Astrocyte of the cerebellum (primary cell): ENCODE data around the gene PJVK.
"Not testable (repeated sequence)": the region's sequence is repeated elsewhere in the genome, so short reads cannot be mapped to it uniquely, and the experiment has no call there.

Source experiments
- DNase-seq: peaks from one replicate; pipeline ENCODE4 v3.0.0-alpha.2; 2011; ENCODE audit warnings: low read depth
- H3K4me3 ChIP-seq: 2 replicates; pipeline ENCODE4 v1.5.1; 2011; ENCODE audit warnings: mild to moderate bottlenecking, low read depth, low read length, moderate library complexity
- CTCF ChIP-seq: IDR thresholded peaks from 2 replicates; pipeline ENCODE4 v1.5.1; 2012; ENCODE audit warnings: low read length, low read depth, moderate library complexity, mild to moderate bottlenecking; ENCODE audit errors: missing control alignments
- in situ Hi-C: cut with HindIII; loops from 2 replicates; pipeline ENCODE4 v1.10.0; 2017; ENCODE audit warnings: low sequenced_read_pairs

The PJVK gene

GRCh38 chr2:178452334-178452733 is 1.2 kb downstream of the PJVK start:
- no peak overlapping the region for H3K4me3 ChIP-seq
- no peak for TF ChIP-seq CTCF
- in situ Hi-C loops: no loop called here
- no peak for DNase-seq

GRCh38 chr2:178452870-178453269 is 1.7 kb downstream of the PJVK start:
- no peak for DNase-seq

GRCh38 chr2:178455947-178456346 is 4.8 kb downstream of the PJVK start:
- no peak for TF ChIP-seq CTCF
- no peak for DNase-seq
- H3K4me3 ChIP-seq: no peak overlapping the region
- in situ Hi-C loops: no loop called here

More at GRCh38 chr2:178452870-178453269, 1.7 kb downstream of the PJVK start:
- no peak overlapping the region for H3K4me3 ChIP-seq
- TF ChIP-seq CTCF: no peak
- in situ Hi-C loops: no loop called here

- in situ Hi-C loops: no loop called here
- no peak overlapping the region for H3K4me3 ChIP-seq
- no peak for DNase-seq
- no peak for TF ChIP-seq CTCF
These were observed 6.3 kb downstream of the PJVK start for GRCh38 chr2:178457390-178457886.

- H3K4me3 ChIP-seq: no peak overlapping the region
- in situ Hi-C loops: no loop called here
- no peak for DNase-seq
- TF ChIP-seq CTCF: no peak
These were observed 18.2 kb downstream of the PJVK start for GRCh38 chr2:178469219-178469849.

- DNase-seq, in situ Hi-C loops, H3K4me3 ChIP-seq: not testable (repeated sequence)
These were observed 20.1 kb downstream of the PJVK start for GRCh38 chr2:178471313-178471712.

GRCh38 chr2:178473373-178473772 is 22.2 kb downstream of the PJVK start:
- no peak for TF ChIP-seq CTCF
- no peak overlapping the region for H3K4me3 ChIP-seq
- in situ Hi-C loops: no loop called here
- DNase-seq: no peak
